NCI-H1436 (cell line): Measurements from ENCODE around the gene XYLB.
"Not testable (repeated sequence)": the region's sequence is repeated elsewhere in the genome, so short reads cannot be mapped to it uniquely, and the experiment has no call there.

Experiments used
- DNase-seq: peaks from one replicate; lab custom pipeline; 2025; lab: John Stamatoyannopoulos, UW

The XYLB gene

GRCh38 chr3:38396239-38396638 is 49.7 kb downstream of the XYLB start:
- DNase-seq: no peak

GRCh38 chr3:38396861-38397260 is 50.3 kb downstream of the XYLB start:
- no peak for DNase-seq

GRCh38 chr3:38397320-38397719 is 50.7 kb downstream of the XYLB start:
- no peak for DNase-seq

GRCh38 chr3:38401246-38401962 is 54.8 kb downstream of the XYLB start:
- DNase-seq: no peak

- DNase-seq: no peak
These were observed 57.7 kb downstream of the XYLB start for GRCh38 chr3:38404286-38404685.

GRCh38 chr3:38411591-38411990 is 65.0 kb downstream of the XYLB start:
- no peak for DNase-seq

- DNase-seq: not testable (repeated sequence)
These were observed 74.2 kb downstream of the XYLB start for GRCh38 chr3:38420758-38421157.

- no peak for DNase-seq
These were observed 75.2 kb downstream of the XYLB start for GRCh38 chr3:38421679-38422336.

- not testable (repeated sequence) for DNase-seq
These were observed 80.3 kb downstream of the XYLB start for GRCh38 chr3:38426798-38427426.

- not testable (repeated sequence) for DNase-seq
These were observed 86.5 kb downstream of the XYLB start for GRCh38 chr3:38432871-38433658.

GRCh38 chr3:38433661-38434060 is 87.1 kb downstream of the XYLB start:
- not testable (repeated sequence) for DNase-seq

- DNase-seq: not testable (repeated sequence)
These were observed 92.0 kb downstream of the XYLB start for GRCh38 chr3:38438436-38439069.

- DNase-seq: not testable (repeated sequence)
These were observed 96.6 kb downstream of the XYLB start for GRCh38 chr3:38443205-38443604.

- no peak for DNase-seq
These were observed 99.6 kb downstream of the XYLB start for GRCh38 chr3:38446085-38446686.

- no peak for DNase-seq
These were observed 100.2 kb downstream of the XYLB start for GRCh38 chr3:38446812-38447211.

GRCh38 chr3:38450853-38451252 is 104.3 kb downstream of the XYLB start:
- no peak for DNase-seq

GRCh38 chr3:38453075-38453912 is 106.7 kb downstream of the XYLB start, which contains the start of gene ACVR2B:
ACVR2B (plus strand) TSS chr3:38453890; CDS start chr3:38454323, 433 bp downstream.
- DNase-seq: peak; percentile 62

- DNase-seq: no peak
These were observed 107.3 kb downstream of the XYLB start for GRCh38 chr3:38453913-38454177.

- DNase-seq: peak; percentile 18
These were observed 107.7 kb downstream of the XYLB start for GRCh38 chr3:38454178-38454883.
